ENCODE results near the gene DCAF4.

GRCh38 chr14:72939630-72940029, 13.4 kb downstream of the DCAF4 start:
- TF ChIP-seq CTCF (conservative IDR thresholded peaks at IDR 0.05) (no peak), ZFX (IDR thresholded peaks at IDR 0.05) (no peak)
